Measurements from ENCODE around the gene SOCS6.
"Not testable (repeated sequence)": the region's sequence is repeated elsewhere in the genome, so short reads cannot be mapped to it uniquely, and the experiment has no call there.

Gene SOCS6, protein sequence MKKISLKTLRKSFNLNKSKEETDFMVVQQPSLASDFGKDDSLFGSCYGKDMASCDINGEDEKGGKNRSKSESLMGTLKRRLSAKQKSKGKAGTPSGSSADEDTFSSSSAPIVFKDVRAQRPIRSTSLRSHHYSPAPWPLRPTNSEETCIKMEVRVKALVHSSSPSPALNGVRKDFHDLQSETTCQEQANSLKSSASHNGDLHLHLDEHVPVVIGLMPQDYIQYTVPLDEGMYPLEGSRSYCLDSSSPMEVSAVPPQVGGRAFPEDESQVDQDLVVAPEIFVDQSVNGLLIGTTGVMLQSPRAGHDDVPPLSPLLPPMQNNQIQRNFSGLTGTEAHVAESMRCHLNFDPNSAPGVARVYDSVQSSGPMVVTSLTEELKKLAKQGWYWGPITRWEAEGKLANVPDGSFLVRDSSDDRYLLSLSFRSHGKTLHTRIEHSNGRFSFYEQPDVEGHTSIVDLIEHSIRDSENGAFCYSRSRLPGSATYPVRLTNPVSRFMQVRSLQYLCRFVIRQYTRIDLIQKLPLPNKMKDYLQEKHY

GRCh38 chr18:70288851-70289328 is at the start of gene SOCS6:
Gene SOCS6, plus strand, starts transcription at chr18:70289045. Its CDS starts 35,624 bp downstream, at chr18:70324669.
- peak; percentile 23 for DNase-seq

DNA sequence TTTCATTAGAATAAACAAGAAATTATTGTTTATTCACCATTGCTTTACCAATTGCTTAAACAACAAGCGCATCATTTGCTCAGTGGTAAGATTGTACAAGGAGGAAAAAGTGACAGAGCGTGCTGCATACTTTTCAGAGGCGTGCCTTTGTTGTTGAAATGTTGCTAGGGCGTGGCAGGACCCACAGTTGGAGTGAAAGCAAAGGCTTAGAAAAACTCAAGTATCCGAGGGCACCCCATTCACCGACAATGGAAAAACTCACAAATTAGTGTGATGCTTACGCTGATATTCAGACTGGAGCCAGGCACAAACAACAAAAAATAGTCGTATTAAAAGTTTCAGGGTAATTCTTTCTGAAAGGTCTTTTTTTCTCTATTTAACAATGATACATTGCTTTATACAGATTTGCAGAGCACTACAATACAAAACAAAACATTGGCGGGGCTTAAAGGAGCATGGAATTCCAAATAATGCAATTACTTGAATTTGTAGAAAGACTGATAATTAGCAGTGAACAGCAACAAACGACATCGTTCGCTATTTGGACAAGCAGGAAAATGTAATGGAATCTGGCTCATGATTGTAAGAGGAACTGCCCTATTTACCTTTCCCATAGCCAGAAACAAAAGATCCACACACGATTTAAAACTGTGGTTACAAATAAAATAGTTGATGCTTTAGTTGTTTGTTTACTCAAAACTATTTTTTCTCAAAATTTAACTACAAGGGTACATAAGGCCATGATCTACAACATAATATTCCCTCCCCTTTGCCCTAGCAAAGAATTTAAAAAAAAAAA is 45.5 kb upstream of the SOCS6 start:
- DNase-seq: no peak

DNA sequence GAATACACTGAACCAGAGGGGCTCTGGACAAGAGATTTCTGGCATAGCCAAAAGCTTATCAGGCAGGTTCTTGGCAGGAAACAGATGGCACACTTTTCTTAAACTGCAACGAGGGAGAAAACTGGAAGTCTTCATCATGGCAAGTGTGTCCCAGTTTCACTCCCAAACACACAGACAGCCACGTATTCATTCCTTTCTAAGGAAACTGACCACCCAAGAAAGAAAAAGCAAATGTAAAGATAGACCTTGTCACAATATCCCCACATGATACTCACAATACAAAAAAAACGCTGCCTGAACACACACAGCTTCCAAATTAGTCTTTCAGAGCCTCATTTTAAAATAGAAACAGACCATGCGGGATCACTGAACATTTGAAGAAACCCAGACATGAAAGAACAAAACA is 42.8 kb upstream of the SOCS6 start:
- no peak for DNase-seq

- DNase-seq: no peak
Measured at GRCh38 chr18:70249118-70249517, 39.7 kb upstream of the SOCS6 start.

DNA sequence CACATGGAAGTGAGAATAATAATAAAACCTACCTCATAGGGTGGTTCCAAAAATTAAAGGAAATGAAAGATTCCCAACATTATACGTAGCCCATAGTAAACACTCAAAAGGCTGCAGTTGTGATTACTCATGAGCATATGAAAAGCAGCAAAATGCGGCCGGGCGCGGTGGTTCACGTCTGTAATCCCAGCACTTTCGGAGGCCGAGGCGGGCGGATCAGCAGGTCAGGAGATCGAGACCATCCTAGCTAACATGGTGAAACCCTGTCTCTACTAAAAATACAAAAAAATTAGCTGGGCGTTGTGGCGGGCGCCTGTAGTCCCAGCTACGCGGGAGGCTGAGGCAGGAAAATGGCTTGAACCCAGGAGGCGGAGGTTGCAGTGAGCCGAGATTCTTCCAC is 39.0 kb upstream of the SOCS6 start:
- DNase-seq: not testable (repeated sequence)

GRCh38 chr18:70250781-70251180 is 38.1 kb upstream of the SOCS6 start:
- no peak for DNase-seq

DNA sequence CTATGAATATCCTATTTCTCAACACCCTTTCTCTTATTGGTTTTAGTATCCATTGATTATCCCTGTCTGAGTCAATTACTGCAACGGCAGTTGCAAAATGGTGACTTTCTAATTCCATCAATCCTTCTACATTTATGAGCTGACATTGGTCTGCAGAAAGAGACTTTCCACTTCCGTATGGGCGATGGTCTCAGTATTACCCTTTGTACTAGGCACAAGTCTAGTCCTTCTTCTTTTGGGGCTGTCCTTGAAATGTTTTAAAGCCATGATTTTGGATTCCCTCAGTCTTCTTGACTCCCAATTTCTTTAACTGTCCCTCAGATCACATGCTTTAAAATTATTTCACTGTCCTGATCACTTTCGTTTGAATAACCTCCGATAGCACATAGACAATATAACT is 32.7 kb upstream of the SOCS6 start:
- DNase-seq: no peak

DNA sequence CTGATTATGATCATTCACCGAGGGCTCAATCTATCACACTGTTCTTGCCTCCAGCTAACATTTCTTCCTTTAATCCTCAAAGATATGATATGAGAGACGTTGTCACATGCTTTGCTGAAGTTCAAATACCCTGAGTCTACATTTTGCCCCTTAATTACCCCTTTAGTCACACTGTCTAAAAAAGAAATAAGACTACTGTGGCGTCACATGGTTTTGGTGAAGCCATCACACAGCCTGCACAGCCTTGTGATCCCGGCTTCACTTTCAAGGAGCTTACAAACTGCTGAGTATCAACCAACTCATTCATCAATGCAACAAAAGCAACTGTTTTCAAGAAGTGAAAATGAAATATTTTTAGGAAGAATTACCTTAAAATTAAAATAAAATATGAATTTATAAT is 31.9 kb upstream of the SOCS6 start:
- no peak for DNase-seq

GRCh38 chr18:70258243-70258642 is 30.6 kb upstream of the SOCS6 start:
- no peak for DNase-seq

- no peak for DNase-seq
Measured at GRCh38 chr18:70260683-70261082, 28.2 kb upstream of the SOCS6 start.

GRCh38 chr18:70261141-70261788 is 27.6 kb upstream of the SOCS6 start:
- DNase-seq: no peak

GRCh38 chr18:70263336-70263735 is 25.5 kb upstream of the SOCS6 start:
- no peak for DNase-seq

DNA sequence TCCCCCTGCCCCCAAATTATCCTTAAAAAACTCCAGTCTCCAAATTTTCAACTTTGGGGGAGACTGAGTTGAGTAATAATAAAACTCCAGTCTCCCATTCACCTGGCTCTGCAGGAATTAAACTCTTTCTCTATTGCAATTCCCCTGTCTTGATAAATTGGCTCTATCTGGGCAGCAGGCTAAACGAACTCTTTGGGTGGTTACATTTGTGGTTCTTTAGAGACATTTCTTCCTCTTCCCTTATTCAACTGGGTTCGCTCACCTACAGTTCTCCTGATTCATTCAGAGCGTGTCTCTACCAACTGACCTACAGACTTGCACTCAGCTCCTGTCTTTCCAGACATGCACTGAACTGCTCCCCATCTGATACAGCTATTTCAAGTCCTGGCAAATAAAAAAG is 17.1 kb upstream of the SOCS6 start:
- no peak for DNase-seq

DNA sequence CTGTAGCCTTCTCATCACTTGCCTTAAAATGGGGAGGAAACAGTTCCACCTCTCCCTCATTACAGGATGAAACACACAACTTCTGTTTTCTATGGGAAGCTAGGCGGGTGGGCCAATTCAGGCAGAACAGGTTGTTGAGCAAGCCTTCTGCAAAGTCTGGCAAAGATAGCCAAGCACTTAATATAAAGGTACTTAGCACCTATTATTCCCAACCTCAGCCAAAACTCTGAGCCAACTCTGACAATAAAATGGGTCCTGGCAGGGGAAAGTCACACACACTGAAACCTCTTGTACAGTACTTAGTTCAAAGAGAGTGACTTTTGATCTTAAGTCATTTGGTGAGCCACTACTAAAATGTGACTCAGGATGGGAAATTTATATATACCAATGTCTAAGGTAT is 15.8 kb upstream of the SOCS6 start:
- no peak for DNase-seq

- DNase-seq: no peak
Measured at GRCh38 chr18:70276416-70277191, 12.2 kb upstream of the SOCS6 start.

DNA sequence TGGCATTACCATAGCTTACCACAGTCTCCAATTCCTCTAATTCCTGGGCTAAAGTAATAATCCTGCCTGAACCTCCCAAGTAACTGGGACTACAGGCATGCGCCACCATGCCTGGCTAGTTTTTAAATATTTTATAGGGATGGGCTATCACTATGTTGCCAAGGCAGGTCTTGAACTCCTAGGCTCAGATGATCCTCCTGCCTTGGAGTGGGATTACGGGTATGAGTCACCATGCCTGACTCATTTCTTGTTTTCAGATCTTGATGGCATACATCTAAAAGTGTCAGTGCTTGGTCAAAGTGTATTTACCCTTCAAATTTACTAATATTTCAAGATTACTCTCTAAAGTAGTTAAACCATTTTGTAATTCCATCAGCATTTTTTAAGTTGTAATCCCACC is 9.4 kb upstream of the SOCS6 start:
- no peak for DNase-seq

- DNase-seq: no peak
Measured at GRCh38 chr18:70280007-70280925, 8.6 kb upstream of the SOCS6 start.

DNA sequence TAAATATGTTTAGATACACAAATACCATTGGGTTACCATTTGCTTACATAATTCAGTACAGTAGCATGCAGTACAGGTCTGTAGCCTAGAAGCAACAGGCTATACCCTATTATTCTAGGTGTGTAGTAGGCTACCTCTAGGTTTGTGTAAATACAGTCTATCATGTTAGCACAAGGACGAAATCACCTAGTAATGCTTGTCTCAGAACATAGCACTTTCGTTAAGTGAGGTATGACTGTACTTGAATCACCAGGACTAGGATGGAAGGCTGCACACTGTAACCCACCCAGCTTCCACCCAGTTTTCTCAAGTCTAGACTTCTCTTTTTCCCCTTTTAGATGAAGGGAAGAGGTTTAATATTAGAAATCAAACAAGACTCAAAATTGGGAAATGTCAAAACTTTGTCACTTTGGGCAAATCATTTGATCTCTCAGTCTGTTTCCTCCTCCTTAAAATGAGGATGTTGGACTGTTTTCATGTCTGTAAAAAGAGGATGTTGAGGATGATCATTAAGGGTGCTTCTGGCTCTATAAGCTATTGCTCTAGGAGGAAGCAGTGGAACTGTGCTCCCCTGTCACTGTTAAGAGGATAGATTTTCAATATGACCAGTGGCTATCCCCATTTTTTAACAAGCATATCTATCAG is 3.7 kb upstream of the SOCS6 start:
- DNase-seq: no peak

- no peak for DNase-seq
Measured at GRCh38 chr18:70287731-70288130, 1.1 kb upstream of the SOCS6 start.

- DNase-seq: no peak
Measured at GRCh38 chr18:70288171-70288850, 534 bp upstream of the SOCS6 start.

Data from NCI-H526 treated with DMSO at 0.1 percent for 48 hours (cell line).